Measurements from ENCODE around the gene NRG3. TPM values are rescaled to one million over a fixed set of nuclear protein-coding genes. Genes with fewer than 3 reads are reported as not detected.

Gene NRG3
- total and polyA plus RNA-seq, 2 of the 8 experiments (the other 6 are each of a cell fraction or from before 2014, with no cell fraction given), result 4.2 to 5.0 TPM

GRCh38 chr10:81848931-81849330, 26.1 kb upstream of the NRG3 start:
- H3K9ac ChIP-seq (replicated peaks in 1 of 4; ENCODE audit: extremely low read depth in 1 of 4, low read depth in 3 of 4, low read length in 3 of 4), result no peak overlapping the region
- H2BK20ac ChIP-seq (ENCODE audit: low read length), result 0 out of 2 replicates have a peak overlapping the region, but pooled peaks have one; percentile 75
- H3K4me1 ChIP-seq (replicated peaks in 1 of 4; ENCODE audit: control insufficient read depth in 3 of 4, insufficient read depth in 4 of 4, low read length in 3 of 4), result peaks cover 0 to 10% (median 5%) of the 10 kb centered on the region in 4 experiments; a peak in 4 of 7 replicates
- no peaks in the 10 kb centered on the region for H3K79me2 ChIP-seq (ENCODE audit: control insufficient read depth in 1 of 2, insufficient read depth in 2 of 2, low read length in 2 of 2)
- H3K27me3 ChIP-seq (replicated peaks in 1 of 4; ENCODE audit: control insufficient read depth in 3 of 4, extremely low read depth in 1 of 4, insufficient read depth in 3 of 4, low read length in 3 of 4), result no peaks in the 10 kb centered on the region
- FAIRE-seq (no peak), DNase-seq (ENCODE audit: low read depth in 1 of 2, low spot score in 2 of 2) (no peak)
- POLR2A ChIA-PET (ENCODE audit: partially characterized antibody), result no interaction called here
- no peak overlapping the region for H3K4me3 ChIP-seq (ENCODE audit: extremely low read depth in 1 of 4, insufficient read depth in 2 of 4, low read depth in 3 of 4, low read length in 4 of 4)
- H3K27ac ChIP-seq (ENCODE audit: low read depth, low read length), result no peak overlapping the region
- no peak overlapping the region for H4K91ac ChIP-seq (replicated peaks; ENCODE audit: insufficient read length, low read length)
- no peak overlapping the region; the same call in 1 of the 2 replicates for H2BK12ac ChIP-seq (ENCODE audit: low read depth, low read length)
- no peak overlapping the region for H3K14ac ChIP-seq (ENCODE audit: insufficient read length)
- TF ChIP-seq BACH1 (IDR thresholded peaks at IDR 0.05; ENCODE audit: low read length) (no peak), SP1 (IDR thresholded peaks at IDR 0.05; ENCODE audit: low read depth, low read length) (no peak)
- H2BK15ac ChIP-seq (ENCODE audit: low read length), result no peak overlapping the region
- no peaks in the 10 kb centered on the region for H4K20me1 ChIP-seq (replicated peaks in 1 of 2; ENCODE audit: control insufficient read depth in 1 of 2, insufficient read depth in 2 of 2, low read length in 2 of 2)
- no peak overlapping the region for H3K18ac ChIP-seq (ENCODE audit: extremely low read depth, low read length)
- H3K23me2 ChIP-seq (ENCODE audit: low read depth, low read length), result no peaks in the 10 kb centered on the region
- 84% methylated on average over 5 of the region's 5 CpGs; no CpG with 5 or more reads in 1 of the 2 experiments for WGBS, 2 experiments (ENCODE audit: extremely low coverage in 1 of 2, insufficient coverage in 1 of 2, insufficient read length in 1 of 2, insufficient replicate concordance in 2 of 2, low coverage in 1 of 2, low lambda C conversion rate in 2 of 2, missing lambda C conversion rate in 1 of 2)
- H2BK5ac ChIP-seq (ENCODE audit: low read depth, low read length), result no peak overlapping the region
- no peaks in the 10 kb centered on the region for H3K79me1 ChIP-seq (ENCODE audit: low read depth, low read length)
- no peak overlapping the region for H3K56ac ChIP-seq (replicated peaks; ENCODE audit: insufficient read length, low read depth, low read length)
- no peak overlapping the region for H2AK5ac ChIP-seq (ENCODE audit: low read depth, low read length)
- no peak overlapping the region; a peak in 1 of 4 replicates for H3K4me2 ChIP-seq (ENCODE audit: insufficient read depth in 1 of 2, low read depth in 2 of 2, low read length in 2 of 2)
- H4K8ac ChIP-seq (ENCODE audit: extremely low read depth, insufficient read depth, low read length), result no peak overlapping the region
- H3K36me3 ChIP-seq (ENCODE audit: control insufficient read depth in 2 of 4, insufficient read depth in 4 of 4, low read length in 3 of 4), result no peaks in the 10 kb centered on the region
- CTCF ChIA-PET (ENCODE audit: partially characterized antibody), result interaction anchor here (0.6 to 1.2 kb wide), 4 partner anchors 10 to 671 kb away, joined by 3 read pairs; no protein-coding TSS in a partner anchor
- H3K23ac ChIP-seq (ENCODE audit: insufficient read length), result no peak overlapping the region
- no peak overlapping the region; the same call in 1 of the 2 replicates for H2AFZ ChIP-seq (ENCODE audit: low read length)
- no peak overlapping the region for H4K5ac ChIP-seq (ENCODE audit: insufficient read length, low read depth, low read length)
- no peaks in the 10 kb centered on the region; a peak in 1 of 4 replicates for H3K9me3 ChIP-seq (ENCODE audit: insufficient read depth in 2 of 2, low read depth in 1 of 2, low read length in 1 of 2)
- H2BK120ac ChIP-seq (replicated peaks; ENCODE audit: low read depth, low read length), result no peak overlapping the region
- H3K4ac ChIP-seq (replicated peaks; ENCODE audit: insufficient read length, low read depth, low read length), result no peak overlapping the region
